A549 (cell line): Measurements from ENCODE around the gene HTRA3. TPM values are rescaled to one million over a fixed set of nuclear protein-coding genes. Genes with fewer than 3 reads are reported as not detected.
A peak's percentile ranks its signal among the peaks of the same experiment; 100 is the strongest.

Source experiments
- ATAC-seq, 2 experiments: fragments of 200-7000 bp in 1 of 2; fragments of >200 bp in 1 of 2; cut with Nextera tagmentation in 1 of 2; cut with Tn5 transposase in 1 of 2; 3 replicates each; pipeline versions ENCODE4 v1.8.0 to v1.9.1; 2018 to 2020; ENCODE audit warnings: mild to moderate bottlenecking in 1 of 2, moderate library complexity in 1 of 2
- CTCF ChIA-PET: fragments of 300-600 bp; sonication (Branson Sonifier 250); formaldehyde crosslinking; extraction: SDS; loops from one replicate; lab custom pipeline; 2021; ENCODE audit warnings: antibody characterized with exemption, inconsistent platforms; lab: Yijun Ruan, JAX
- POLR2A ChIA-PET: fragments of 350-600 bp; formaldehyde crosslinking; extraction: SDS; loops from one replicate; lab custom pipeline; 2021; ENCODE audit warnings: antibody characterized with exemption, inconsistent platforms; lab: Yijun Ruan, JAX
- DNase-seq, 2 experiments: peaks; one replicate each; pipeline versions ENCODE4 v3.0.0 to v3.0.0-alpha.2; 2011 to 2016; ENCODE audit warnings: low read depth in 1 of 2, low spot score in 1 of 2
- FAIRE-seq: peaks from 2 replicates; lab custom pipeline; 2011; peaks lifted over from hg19 to GRCh38; lab: Jason Lieb, UNC
- H3K27ac ChIP-seq, 2 experiments: fragments of >200 bp; sonication (Bioruptor Twin); formaldehyde crosslinking; 3 replicates each; pipeline ENCODE4 v1.5.1; 2016 to 2017
- H3K4me1 ChIP-seq: fragments of >200 bp; sonication (Bioruptor Twin); formaldehyde crosslinking; 3 replicates; pipeline ENCODE4 v1.6.1; 2016
- H3K4me2 ChIP-seq: fragments of >200 bp; sonication (Bioruptor Twin); formaldehyde crosslinking; 3 replicates; pipeline ENCODE4 v1.6.1; 2016
- H3K4me3 ChIP-seq: fragments of >200 bp; sonication (Bioruptor Twin); formaldehyde crosslinking; 3 replicates; pipeline ENCODE4 v1.5.1; 2016
- H3K9me3 ChIP-seq: fragments of >200 bp; sonication (Bioruptor Twin); formaldehyde crosslinking; 3 replicates; pipeline ENCODE4 v1.6.1; 2016
- ATOH8 ChIP-seq: fragments of 250-450 bp; sonication (Bioruptor Pico); IDR thresholded peaks from 2 replicates; pipeline ENCODE4 v1.5.0; 2020; ENCODE audit warnings: low read depth, mild to moderate bottlenecking, moderate library complexity
- CBX2 ChIP-seq: fragments of 200-600 bp; sonication (generic); IDR thresholded peaks from 2 replicates; pipeline ENCODE4 v1.6.1; 2016; ENCODE audit warnings: low read depth, mild to moderate bottlenecking, borderline replicate concordance
- CEBPB ChIP-seq, 2 experiments: fragments of >200 bp in 1 of 2; sonication (Bioruptor Twin) in 1 of 2; formaldehyde crosslinking in 1 of 2; IDR thresholded peaks; 2 replicates each; pipeline ENCODE4 v1.6.1; 2012 to 2016
- CHD4 ChIP-seq: fragments of 200-600 bp; sonication (generic); IDR thresholded peaks from 2 replicates; pipeline ENCODE4 v1.6.1; 2016; ENCODE audit warnings: antibody characterized with exemption, mild to moderate bottlenecking, borderline replicate concordance
- ESRRA ChIP-seq: fragments of 150-350 bp; IDR thresholded peaks from 2 replicates; pipeline ENCODE4 v1.6.1; 2014; ENCODE audit warnings: mild to moderate bottlenecking, low read length, borderline replicate concordance
- FOSL2 ChIP-seq, 2 experiments: fragments of 450-650 bp in 1 of 2; fragments of >200 bp in 1 of 2; sonication (Bioruptor Twin) in 1 of 2; formaldehyde crosslinking; IDR thresholded peaks; 2 replicates each; pipeline versions ENCODE4 v1.5.0 to v1.6.1; 2016 to 2020; ENCODE audit warnings: mild to moderate bottlenecking in 1 of 2, moderate library complexity in 1 of 2
- FOXS1 ChIP-seq: fragments of 250-450 bp; sonication (Bioruptor Pico); IDR thresholded peaks from 2 replicates; pipeline ENCODE4 v1.5.0; 2020; ENCODE audit warnings: mild to moderate bottlenecking, moderate library complexity
- HEYL ChIP-seq: fragments of 250-450 bp; sonication (Bioruptor Pico); IDR thresholded peaks from 2 replicates; pipeline ENCODE4 v1.8.0; 2021; ENCODE audit warnings: mild to moderate bottlenecking, moderate library complexity
- HMGXB4 ChIP-seq: fragments of 250-450 bp; sonication (Bioruptor Pico); IDR thresholded peaks from 2 replicates; pipeline ENCODE4 v1.5.0; 2021; ENCODE audit warnings: mild to moderate bottlenecking, moderate library complexity, borderline replicate concordance
- JUN ChIP-seq, 2 experiments: fragments of >200 bp; sonication (Bioruptor Twin); formaldehyde crosslinking; IDR thresholded peaks; 2 replicates in 1 of 2; 3 replicates in 1 of 2; pipeline ENCODE4 v1.6.1; 2016 to 2017
- JUNB ChIP-seq: fragments of >200 bp; sonication (Bioruptor Twin); formaldehyde crosslinking; IDR thresholded peaks from 2 replicates; pipeline ENCODE4 v1.6.1; 2016
- KDM1A ChIP-seq: fragments of 200-600 bp; sonication (generic); IDR thresholded peaks from 2 replicates; pipeline ENCODE4 v1.6.1; 2016; ENCODE audit warnings: low read depth, mild to moderate bottlenecking
- PHF8 ChIP-seq: fragments of 200-600 bp; sonication (generic); IDR thresholded peaks from 2 replicates; pipeline ENCODE4 v1.6.1; 2016; ENCODE audit warnings: low read depth, mild to moderate bottlenecking, antibody characterized with exemption, moderate library complexity, borderline replicate concordance
- POLR2AphosphoS2 ChIP-seq: conservative IDR thresholded peaks from 2 replicates; pipeline ENCODE4 v1.6.1; 2012; ENCODE audit warnings: low read length, improper control_type of control experiment, inconsistent platforms
- SMC3 ChIP-seq: fragments of >200 bp; sonication (Bioruptor Twin); formaldehyde crosslinking; IDR thresholded peaks from 3 replicates; pipeline ENCODE4 v1.6.1; 2018; ENCODE audit warnings: inconsistent platforms
- ZNF302 ChIP-seq: fragments of 250-450 bp; sonication (Bioruptor Pico); IDR thresholded peaks from 2 replicates; pipeline ENCODE4 v1.9.0; 2021; ENCODE audit warnings: inconsistent platforms, mild to moderate bottlenecking, moderate library complexity
- ZSCAN20 ChIP-seq: fragments of 250-450 bp; sonication (Bioruptor Pico); IDR thresholded peaks from 2 replicates; pipeline ENCODE4 v1.8.0; 2022; ENCODE audit warnings: mild to moderate bottlenecking, moderate library complexity
- WGBS: methylation state at CpG from one replicate; pipeline ENCODE4 v1.1.6; 2017; ENCODE audit errors: missing lambda C conversion rate; 5-methylcytosine and 5-hydroxymethylcytosine counted together
- polyA plus RNA-seq, 4 experiments: library from polyadenylated mRNA; depleted of rRNA in 3 of 4; stranded (reverse); fragments of >200 nt; fragmentation: RNase III in 1 of 4; extraction: RNeasy Plus Mini Kit Qiagen cat#74134 plus additional on column Dnase treatment in 1 of 4; gene quantifications; 2 replicates in 3 of 4; 3 replicates in 1 of 4; pipeline ENCODE4 v1.2.3, GENCODE V29; 2011 to 2017
- TF ChIP-seq, protein P1 (sequence below): IDR thresholded peaks from 2 replicates; pipeline ENCODE4 v1.6.1; 2012; ENCODE audit warnings: low read depth, borderline replicate concordance

Gene HTRA3
- polyA plus RNA-seq, 2 of the 4 experiments (the other 2 are of a cell fraction): 4.6 to 7.4 TPM

GRCh38 chr4:8260656-8261111 is 8.9 kb upstream of the HTRA3 start:
- WGBS: 8% methylated on average over 11 of the region's 13 CpGs
- FAIRE-seq (no peak), ATAC-seq (peak in 1 of 2 experiments; percentile 56; a peak in 3 of 6 replicates), DNase-seq (peak in 1 of 2 experiments; percentile 52)
- TF ChIP-seq HEYL (CRISPR knock-in tag): no peak
- no peak for TF ChIP-seq FOSL2 (IDR thresholded peaks at IDR 0.05)
- TF ChIP-seq FOSL2 (CRISPR knock-in tag; IDR thresholded peaks at IDR 0.05): peak; percentile 48; the same call in 1 of the 2 replicates
- TF ChIP-seq CEBPB (IDR thresholded peaks at IDR 0.05): 0 out of 4 replicates have a peak, but pooled peaks of 1 of the 2 experiments have one; percentile 15
- ChIA-PET POLR2A (no interaction called here), CTCF (interaction anchor here (0.9 kb wide), 1 partner anchor 142 kb away, joined by 4 read pairs; no protein-coding TSS in a partner anchor)
- Histone ChIP-seq H3K27ac (peak overlapping the region; percentile 62 to 75; a peak in 5 of 6 replicates), H3K4me2 (peak overlapping the region; percentile 33; the same call in 1 of the 3 replicates), H3K4me1 (peaks cover 19% of the 10 kb centered on the region; the same call in 2 of the 3 replicates), H3K4me3 (no peak overlapping the region), H3K9me3 (no peaks in the 10 kb centered on the region)

GRCh38 chr4:8261851-8262535 is 7.6 kb upstream of the HTRA3 start:
- Histone ChIP-seq H3K27ac (peak overlapping the region in 1 of 2 experiments; percentile 75; a peak in 2 of 6 replicates), H3K9me3 (no peaks in the 10 kb centered on the region), H3K4me1 (peaks cover 22% of the 10 kb centered on the region; the same call in 2 of the 3 replicates), H3K4me2 (no peak overlapping the region), H3K4me3 (no peak overlapping the region)
- ATAC-seq (no peak), DNase-seq (no peak), FAIRE-seq (no peak)
- POLR2A ChIA-PET: no interaction called here
- TF ChIP-seq HMGXB4: no peak
- 93% methylated on average over 15 of the region's 25 CpGs for WGBS
- CTCF ChIA-PET: no interaction called here

GRCh38 chr4:8262637-8263322 is 6.8 kb upstream of the HTRA3 start:
- H3K4me1 ChIP-seq: peaks cover 28% of the 10 kb centered on the region; the same call in 2 of the 3 replicates
- POLR2A ChIA-PET: no interaction called here
- no peaks in the 10 kb centered on the region for H3K9me3 ChIP-seq
- ATAC-seq (peak; percentile 11 to 28; a peak in 3 of 6 replicates), FAIRE-seq (no peak), DNase-seq (no peak)
- WGBS: 40% methylated on average over 1 of the region's 23 CpGs
- H3K4me2 ChIP-seq: no peak overlapping the region
- CTCF ChIA-PET: no interaction called here
- TF ChIP-seq PHF8 (no peak), JUN (IDR thresholded peaks at IDR 0.05) (no peak), CEBPB (IDR thresholded peaks at IDR 0.05) (no peak), CBX2 (no peak), JUNB (no peak), KDM1A (no peak), FOXS1 (CRISPR knock-in tag) (no peak)
- H3K27ac ChIP-seq: peak overlapping the region in 1 of 2 experiments; percentile 65; a peak in 3 of 6 replicates
- H3K4me3 ChIP-seq: no peak overlapping the region

DNA sequence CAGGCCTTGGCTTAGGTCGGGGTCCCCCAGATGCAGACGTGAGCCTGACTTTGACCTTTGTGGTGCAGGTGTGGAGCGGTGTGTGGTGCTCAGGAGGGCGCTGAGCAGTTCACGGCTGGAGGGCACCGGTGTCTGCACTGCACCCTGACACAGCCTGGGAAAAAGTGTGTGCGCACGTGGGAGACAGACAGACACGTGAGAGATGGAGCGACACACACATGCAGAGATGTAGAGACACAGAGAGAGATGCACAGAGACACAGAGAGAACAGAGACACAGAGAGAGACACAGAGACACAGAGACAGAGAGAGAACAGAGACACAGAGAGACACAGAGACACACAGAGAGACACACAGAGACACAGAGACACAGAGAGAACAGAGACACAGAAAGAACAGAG is 6.2 kb upstream of the HTRA3 start:
- Histone ChIP-seq H3K4me1 (peaks cover 28% of the 10 kb centered on the region; the same call in 2 of the 3 replicates), H3K27ac (peak overlapping the region in 1 of 2 experiments; percentile 65; a peak in 2 of 6 replicates), H3K4me2 (no peak overlapping the region), H3K9me3 (no peaks in the 10 kb centered on the region), H3K4me3 (no peak overlapping the region)
- POLR2A ChIA-PET: no interaction called here
- WGBS: 75% methylated on average over 10 of the region's 10 CpGs
- no peak for DNase-seq
- no peak for TF ChIP-seq POLR2AphosphoS2
- TF ChIP-seq HMGXB4: no peak
- no peak for TF ChIP-seq SMC3
- TF ChIP-seq ZSCAN20 (CRISPR knock-in tag): no peak
- TF ChIP-seq ATOH8 (CRISPR knock-in tag): no peak
- TF ChIP-seq ESRRA: no peak
- TF ChIP-seq, protein P1, sequence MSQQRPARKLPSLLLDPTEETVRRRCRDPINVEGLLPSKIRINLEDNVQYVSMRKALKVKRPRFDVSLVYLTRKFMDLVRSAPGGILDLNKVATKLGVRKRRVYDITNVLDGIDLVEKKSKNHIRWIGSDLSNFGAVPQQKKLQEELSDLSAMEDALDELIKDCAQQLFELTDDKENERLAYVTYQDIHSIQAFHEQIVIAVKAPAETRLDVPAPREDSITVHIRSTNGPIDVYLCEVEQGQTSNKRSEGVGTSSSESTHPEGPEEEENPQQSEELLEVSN: no peak
- TF ChIP-seq CHD4: no peak
- no peak for TF ChIP-seq ZNF302 (CRISPR knock-in tag)
- CTCF ChIA-PET: no interaction called here
- ATAC-seq: peak; percentile 6 to 26; a peak in 2 of 6 replicates
- FAIRE-seq: no peak
